ENCODE results near the gene SPAG16.

SPAG16 gene

DNA sequence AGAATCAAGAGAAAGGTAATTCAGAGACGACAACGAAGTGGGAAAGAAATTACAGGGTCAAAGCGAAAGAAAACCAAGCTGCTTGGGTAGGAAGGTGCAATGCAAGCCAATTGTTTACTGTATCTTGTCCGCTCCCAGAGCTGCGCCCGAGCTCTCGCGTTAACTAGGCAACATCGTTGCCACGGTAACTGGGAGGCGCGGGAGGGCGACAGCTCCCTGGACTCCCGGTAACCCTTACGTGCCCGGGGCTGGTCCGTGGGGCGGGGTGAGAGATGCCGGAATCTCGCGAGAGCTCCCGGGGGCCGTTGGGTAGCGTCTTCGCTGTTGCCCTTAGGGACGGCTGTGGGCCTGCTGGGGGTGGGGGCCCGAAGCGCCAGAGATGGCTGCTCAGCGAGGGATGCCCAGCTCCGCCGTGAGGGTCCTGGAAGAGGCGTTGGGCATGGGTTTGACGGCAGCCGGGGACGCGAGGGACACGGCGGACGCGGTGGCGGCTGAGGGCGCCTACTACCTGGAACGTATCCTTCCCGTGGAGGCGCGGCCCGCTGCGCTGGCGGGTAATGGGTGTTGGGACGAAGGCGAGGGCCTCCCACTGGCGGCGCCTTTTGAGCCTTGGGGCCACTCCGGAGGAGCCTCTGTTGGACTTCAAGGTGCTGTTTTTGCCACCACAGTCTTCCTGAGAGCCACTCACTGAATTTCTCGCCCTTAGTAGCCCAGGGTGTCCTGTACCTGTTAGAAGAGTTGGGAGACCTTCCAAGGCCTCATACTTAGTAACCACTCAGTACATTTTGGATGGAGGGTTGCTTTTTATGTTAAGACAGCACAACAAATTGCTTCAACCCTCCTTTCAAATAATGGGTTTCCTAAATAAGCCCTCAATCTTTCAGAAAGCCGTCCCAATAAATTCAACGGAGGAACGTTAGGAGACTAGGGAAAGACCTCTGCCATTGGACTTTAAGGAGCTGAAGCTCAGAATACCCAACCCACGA, at the start of gene SPAG16:
Gene SPAG16 (plus strand): TSS at position 360 of the 986 bp plus-strand sequence.
- DNase-seq (ENCODE audit: low read depth in 2 of 2): peak; percentile 84 to 92

DNA sequence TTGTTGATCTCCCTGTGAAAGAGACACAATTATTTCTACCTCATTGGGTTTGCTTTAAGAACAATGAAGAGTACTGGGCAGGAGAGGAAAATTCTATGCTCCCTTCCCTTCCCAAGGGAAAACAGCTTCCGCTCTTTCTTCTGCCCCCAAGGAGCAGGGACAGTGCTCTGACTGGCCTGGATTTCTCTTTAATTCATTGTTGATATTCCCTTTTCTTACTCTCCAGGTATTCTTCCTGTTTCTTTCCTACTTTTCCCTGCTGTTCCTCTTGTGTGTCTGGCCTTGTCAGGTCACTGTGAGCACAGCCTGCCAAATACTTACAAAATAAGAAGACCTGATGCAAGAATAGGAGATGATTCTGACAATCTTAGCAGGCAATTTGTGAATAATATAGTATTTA, 49.6 kb upstream of the SPAG16 start:
- DNase-seq (ENCODE audit: low read depth in 2 of 2): no peak

DNA sequence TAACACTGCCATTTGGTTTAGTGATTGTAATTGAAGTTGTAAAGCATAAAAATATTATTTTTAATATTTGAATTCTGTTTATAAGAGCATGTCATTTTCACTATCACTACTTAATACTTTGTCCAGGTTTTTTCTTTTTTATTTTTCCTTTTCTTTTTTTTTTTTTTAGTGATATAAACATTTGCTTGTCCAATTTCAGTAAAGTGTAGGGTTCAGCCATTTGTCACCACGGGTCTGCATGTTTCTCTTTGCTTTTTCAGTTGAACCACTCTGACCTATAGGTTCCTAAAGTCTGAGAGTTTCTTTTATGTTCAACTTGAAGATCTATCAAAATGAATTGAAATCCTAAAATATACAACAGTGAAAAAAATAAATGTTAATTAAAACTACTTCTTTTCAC, 48.5 kb upstream of the SPAG16 start:
- no peak for DNase-seq (ENCODE audit: low read depth in 2 of 2)

DNA sequence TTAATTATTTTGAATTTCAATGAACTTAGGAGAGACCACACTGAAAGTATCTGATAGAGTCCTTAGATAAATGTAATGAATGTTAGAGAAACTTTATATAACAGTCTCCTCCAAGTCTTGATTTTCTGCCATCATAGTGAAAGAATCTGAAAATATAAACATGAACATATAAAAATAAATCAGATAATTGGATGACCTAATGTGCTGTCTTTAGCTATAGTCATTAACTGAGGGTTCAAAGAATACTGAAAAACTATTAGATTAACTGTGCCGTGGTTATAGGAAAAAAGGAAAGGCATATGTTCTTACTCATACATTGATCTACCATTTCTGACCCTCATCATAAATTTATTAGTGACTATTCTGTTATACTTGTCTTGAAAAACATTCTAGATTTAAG, 47.0 kb upstream of the SPAG16 start:
- no peak for DNase-seq (ENCODE audit: low read depth in 2 of 2)

DNA sequence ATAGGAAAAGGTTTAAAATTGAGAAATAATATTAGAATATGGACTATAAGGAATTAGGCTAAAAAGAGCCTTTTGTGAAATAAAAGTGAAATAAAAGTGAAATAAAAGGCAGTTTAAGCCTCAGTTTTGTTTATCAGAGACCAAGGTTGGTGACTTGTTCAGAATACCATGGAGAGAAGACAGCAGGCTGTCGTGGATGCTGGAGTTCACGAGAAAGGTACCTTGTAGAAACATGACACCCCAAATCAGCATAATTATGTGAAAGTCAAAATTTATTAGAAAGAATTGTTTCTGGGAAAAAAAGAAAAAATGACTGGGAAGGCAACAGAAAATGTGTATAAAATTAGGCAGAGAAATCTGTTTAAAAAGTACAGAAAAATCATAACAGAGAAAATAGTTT, 46.5 kb upstream of the SPAG16 start:
- no peak for DNase-seq (ENCODE audit: low read depth in 2 of 2)

DNA sequence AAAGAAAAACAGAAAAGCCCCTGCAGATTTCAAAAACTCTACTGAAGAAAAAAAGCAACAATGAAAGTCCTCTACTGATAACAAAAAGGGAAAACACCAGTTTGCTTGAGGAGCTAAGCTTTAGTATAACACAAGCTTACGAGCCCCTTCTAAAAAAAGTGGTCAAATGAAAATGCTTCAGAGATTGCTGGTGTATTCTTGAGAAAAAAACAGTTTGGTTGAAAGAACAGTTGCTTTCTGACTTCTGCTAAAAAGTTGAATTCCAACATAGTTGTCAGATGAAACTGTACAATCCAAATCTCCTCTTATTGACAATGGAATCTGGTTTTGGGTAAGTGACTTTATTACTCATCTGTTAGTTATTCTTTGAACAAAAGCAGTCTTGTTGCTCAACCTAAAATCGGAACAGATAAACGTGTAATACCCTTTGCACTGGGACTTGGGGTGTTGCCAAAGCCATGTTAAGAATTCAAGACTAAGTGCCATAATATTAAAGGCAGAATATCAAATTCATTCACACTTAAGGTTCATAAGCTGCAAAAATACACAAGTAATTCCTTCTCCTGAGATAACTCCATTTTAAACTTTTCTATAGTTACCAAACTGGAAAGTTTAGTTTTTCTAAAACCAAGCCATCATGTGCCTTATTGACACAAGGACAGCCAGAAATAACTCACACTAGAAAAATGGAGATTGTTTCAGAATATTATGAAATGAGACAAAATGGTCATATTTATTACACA, 45.3 kb upstream of the SPAG16 start:
- DNase-seq (ENCODE audit: low read depth in 2 of 2): no peak

DNA sequence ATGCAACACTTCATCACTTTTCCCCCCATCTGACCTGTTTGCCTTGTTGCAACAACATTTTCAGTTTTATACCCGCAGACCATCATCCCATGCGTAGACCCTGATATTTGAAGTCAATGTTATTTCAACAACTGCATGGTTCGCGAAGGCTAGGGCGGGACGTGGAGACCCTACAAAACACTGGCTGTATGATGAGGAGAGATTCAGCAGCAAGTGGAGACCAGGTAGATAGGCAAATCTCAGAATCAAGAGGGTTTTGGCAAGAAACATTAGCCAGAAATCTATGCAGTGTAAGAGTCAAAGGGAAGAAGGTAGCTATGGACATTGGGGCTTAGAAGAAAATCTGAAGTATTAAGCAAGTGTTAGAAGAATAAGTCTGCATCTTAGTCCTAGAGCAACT, 42.4 kb upstream of the SPAG16 start:
- no peak for DNase-seq (ENCODE audit: low read depth in 2 of 2)

DNA sequence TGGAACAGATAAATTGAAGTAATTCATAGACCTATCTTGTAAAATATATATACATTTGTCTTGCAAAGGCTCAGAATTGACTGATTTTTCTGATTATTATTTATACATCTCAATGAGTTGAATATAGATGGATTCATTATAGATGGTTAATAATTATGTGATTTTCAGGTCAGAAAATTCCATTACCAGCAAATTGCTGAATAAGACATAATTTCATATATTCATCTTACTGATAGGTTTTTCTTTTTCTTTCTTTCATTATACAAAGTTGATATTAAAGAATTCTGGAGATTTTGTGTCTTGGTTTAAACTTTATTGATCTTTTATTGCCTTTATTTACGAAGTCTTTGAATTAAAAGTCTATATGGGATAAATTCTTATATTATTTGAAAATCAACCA, 41.6 kb upstream of the SPAG16 start:
- DNase-seq (ENCODE audit: low read depth in 2 of 2): no peak

DNA sequence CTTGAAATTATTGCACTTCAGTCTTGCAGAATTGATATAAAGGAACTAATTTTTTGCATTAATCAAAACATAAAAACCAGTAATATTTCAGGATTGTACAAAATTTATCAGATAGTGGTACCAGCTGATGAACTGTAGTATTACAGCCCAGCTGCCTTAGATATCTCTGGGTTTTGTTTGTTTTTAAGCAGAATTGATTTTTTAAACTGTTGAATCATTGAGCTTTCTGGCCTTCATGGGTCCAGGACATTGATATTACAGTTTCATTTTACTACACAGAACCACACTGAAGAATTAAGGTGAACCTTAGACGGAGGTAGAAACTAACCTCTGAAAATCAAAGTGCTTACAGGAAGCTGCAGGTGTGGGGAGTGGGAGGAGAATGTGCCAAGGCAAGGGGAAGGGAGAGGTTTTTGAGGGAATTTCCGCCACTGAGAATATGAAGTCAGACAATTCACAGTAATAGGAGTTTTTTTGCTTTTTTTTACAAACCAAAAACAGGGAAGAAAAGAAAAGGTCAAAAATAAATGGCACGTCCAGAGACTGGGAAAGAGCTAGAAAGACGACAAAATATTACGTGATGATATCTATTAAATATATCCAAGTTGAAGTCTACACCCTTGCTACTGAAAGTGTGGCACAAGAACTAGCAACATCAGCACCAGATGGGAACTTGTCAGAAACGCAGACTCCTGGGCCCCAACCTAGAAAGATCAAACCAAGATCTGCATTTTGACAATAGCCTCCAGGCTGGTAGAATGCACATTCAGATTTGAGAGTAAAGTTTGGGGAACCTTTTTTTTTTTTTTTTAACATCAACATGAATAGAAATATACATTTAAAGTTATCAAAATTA, 40.8 kb upstream of the SPAG16 start:
- no peak for DNase-seq (ENCODE audit: low read depth in 2 of 2)

DNA sequence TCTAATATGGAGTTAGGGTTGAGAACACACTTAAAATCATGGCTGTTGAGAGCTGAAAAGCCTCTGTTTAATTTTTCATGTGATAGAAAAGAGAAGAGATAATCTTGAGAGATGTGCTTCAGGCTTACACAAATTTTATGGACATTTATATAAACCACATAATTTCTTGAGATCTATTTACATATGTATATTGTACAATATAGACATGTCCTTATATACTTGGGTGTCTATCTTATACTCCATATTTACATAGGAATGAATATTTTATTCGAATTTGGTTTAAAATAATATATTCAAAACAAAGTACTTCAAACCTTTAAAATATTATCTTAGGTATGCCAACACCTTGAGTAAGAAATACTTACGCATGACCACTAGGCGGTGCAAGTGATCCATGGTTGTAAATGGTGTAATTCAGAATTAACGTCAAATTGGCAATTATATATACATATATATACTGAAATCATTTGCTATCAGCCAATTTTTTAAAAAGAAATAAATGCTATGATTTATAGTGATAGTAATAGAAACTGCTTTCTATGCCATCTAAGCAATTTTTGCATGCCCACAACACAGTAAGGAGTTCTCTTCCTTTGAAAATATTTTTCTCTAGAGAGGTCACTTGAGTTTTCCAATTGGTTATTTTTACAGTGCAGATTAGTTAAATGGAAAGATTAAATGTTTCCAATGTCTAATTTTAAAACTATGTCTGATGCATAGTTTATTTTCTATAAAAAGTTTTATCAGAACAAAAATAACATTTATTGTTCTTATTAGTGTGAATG, 37.6 kb upstream of the SPAG16 start:
- DNase-seq (ENCODE audit: low read depth in 2 of 2): peak; percentile 8 to 37

DNA sequence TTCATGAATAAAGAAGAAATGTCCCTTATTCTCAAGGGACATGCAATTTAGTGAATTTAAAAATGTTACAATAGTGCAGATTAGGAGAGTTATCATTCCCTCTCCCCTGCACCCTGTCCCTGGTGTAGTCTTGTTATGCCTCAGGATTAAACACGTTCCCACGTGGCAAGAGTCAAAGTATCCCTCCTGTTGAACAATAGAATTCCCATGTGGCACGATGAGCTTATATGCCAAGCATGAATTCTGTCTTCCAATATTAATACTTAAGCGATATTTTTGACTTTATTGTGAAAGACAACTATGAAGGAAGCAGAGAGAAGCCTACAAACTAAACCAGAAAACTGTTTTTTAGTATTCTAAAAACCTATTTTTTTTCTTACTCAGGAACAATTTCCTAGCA, 36.7 kb upstream of the SPAG16 start:
- DNase-seq (ENCODE audit: low read depth in 2 of 2): no peak

DNA sequence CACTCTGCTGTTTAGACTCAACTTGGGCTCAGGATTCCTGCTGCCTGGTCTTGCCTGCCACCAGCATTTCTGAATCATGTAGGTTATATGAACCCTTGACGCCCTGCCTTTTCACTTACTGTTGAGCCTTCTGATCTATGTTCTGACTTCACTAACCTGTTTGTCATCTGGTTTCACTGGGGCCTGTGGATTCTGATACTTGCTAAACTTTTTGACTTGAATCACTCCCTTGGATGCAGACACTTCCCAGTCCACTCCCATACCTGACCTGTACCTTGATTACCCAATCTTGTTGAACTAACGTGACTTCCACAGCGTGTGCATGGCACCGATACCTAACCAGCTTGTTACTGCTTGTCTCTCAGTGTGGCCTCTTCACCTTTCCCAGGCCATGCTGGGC, 35.6 kb upstream of the SPAG16 start:
- DNase-seq (ENCODE audit: low read depth in 2 of 2): no peak

DNA sequence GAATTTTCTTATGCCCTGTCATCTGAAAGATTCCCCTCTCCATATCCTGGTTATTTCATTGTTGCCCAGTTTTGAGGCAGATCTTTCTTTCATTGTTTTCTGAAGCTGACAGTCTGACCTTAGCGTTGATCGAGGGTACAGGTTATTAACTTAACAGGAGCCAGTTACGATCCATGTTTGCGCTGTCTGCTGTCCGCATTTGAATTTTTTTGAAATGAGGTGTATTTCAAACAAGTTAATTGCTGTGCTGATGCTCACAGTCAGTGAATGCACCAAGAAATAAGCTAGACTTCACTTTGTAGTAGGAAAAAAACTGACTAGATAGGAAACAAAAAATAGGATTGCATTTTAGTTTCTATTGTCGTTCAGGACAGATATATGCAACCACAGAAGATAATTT, 34.8 kb upstream of the SPAG16 start:
- no peak for DNase-seq (ENCODE audit: low read depth in 2 of 2)

DNA sequence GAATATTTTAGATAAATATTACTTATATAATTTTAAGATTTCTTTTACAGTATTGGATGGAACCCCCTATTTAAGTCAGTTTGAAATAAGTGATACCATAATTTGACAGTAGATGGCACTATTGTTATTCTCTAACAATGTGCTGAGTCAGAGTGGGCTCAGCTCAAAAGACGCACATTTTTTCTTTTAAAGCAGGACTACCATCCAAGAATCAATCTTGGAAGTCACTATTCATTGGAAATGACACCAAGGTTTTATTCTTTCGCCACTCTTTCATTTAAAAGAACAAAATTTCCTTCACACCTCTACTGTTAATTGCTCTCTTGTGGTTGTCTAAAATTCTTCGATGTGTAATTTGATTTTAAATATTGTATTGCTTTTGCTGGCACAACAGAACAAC, 32.6 kb upstream of the SPAG16 start:
- no peak for DNase-seq (ENCODE audit: low read depth in 2 of 2)

DNA sequence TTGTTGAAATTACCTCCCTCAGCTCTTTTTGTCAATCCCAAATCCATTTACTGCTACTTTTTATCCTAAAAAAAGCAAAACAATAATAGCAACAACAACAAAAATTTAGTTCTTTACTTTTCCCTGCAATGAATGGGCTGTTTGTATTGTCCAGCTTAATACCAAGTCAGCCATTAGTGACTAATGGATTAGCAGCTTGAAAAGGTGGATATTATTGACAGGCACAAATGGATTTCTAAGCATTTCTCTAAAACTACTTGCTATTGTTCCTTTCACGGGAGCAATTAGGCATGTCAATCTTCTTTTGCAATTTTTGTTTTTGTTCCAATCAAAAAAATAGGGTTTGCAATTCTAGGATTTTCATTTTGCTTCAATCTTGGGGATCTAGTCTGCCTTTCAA, 32.1 kb upstream of the SPAG16 start:
- no peak for DNase-seq (ENCODE audit: low read depth in 2 of 2)

DNA sequence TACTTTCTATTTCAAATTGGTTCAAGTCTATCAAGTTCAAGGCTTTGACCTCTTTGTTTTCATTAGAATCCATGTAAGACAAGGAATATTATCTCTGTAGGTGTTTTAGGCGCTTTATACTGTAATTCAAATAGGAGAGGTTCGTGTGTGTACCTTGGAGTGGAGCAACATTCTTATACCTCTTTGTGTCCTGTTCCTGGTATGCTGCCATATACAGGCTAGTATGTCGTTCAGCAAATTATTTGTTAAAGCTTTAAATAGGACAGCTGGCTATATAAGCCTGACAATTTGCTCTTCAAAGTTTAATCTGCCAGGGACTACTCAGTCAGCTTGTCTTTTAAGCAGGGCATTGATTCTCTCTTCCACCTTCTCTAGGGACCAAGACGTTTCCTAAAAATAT, 31.1 kb upstream of the SPAG16 start:
- DNase-seq (ENCODE audit: low read depth in 2 of 2): no peak

DNA sequence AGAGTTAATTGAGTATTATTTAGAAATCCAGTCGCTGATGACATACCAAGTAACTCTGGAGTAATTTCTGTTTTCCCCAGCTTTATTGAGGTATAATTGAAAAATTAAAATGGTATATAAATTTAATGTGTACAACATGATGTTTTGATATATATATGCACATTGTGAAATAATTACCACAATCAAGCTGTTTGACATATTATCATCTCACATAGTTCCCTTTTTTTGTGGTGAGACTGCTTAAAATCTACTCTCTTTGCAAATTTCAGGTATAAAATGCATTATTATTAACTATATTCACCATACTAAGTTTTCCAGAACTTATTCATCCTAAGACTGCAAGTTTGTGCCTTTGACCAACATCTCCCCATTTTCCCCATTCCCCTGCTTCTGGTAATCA, 25.0 kb upstream of the SPAG16 start:
- no peak for DNase-seq (ENCODE audit: low read depth in 2 of 2)

DNA sequence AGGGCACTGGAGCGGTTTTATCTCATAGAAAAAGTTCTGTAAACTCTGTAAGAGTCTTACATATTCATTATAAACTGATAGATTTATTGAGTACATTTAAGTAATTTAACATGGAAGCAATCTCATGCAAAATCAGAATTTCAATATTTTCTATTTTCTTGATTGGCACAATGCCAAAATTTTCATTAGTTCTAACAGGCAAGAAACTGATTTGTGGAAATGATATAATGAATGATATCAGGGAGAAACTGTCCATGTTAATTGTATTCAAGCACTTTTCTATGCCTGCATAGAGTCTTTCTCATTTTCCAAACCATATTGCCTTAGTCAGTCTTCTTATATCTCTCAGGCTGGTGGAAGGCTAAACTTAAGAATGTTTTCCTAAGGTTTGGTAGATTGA, 23.0 kb upstream of the SPAG16 start:
- DNase-seq (ENCODE audit: low read depth in 2 of 2): no peak

DNA sequence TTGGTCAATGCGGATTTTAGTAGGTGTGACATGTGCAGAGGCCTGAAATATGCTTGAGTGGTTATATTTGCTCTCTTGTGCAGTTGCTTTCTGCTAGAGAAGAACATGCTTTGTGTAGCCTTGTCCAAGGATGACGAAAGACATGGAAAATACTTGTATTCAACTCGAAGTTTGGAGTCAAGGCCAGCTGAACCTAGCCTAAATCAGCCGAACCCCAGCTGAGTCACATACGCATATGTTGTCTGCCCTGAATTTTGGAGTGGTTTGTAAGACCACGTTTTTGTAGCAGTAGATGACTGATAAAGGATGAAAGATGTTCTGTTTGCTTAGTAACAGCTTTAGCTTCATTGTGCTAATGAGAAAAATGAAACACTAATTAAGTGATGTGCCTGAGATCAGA, 22.5 kb upstream of the SPAG16 start:
- no peak for DNase-seq (ENCODE audit: low read depth in 2 of 2)

DNA sequence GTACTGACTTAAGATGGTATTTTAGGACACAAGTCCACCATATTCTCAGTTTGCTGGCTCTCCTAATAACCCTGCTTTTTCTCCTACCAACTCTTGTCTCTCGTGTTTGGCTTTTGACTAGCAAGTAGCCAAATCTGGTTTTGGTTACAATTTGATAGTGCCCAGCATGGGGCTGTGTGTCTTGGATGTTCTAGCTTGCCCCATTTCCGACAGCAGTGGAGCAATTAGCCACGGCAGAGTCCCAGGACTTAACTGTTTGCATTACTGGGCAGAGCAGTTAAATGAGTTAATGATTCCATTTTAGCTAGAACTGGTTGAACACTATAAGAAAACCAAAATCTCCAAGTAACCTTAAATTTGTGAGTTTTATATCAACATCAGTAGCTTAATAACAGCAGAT, 18.6 kb upstream of the SPAG16 start:
- no peak for DNase-seq (ENCODE audit: low read depth in 2 of 2)

DNA sequence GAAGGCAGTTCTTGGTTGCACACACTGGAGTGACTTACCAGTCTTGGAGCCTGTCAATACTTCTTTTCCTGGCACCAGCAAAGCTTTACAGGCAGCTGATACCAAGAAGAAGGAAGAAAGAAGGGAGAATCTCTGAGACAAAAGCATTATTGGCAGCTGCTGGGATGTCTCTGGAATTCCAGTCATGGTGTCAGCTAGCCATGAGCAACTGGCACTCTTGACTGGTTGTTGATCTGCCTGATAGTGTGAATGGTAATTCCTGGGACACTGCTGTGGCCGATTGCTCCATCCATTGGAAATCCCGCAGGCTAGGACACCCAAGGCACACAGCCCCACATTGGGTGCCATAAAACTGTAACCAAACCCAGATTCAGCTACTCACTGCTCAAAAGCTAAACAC, 17.8 kb upstream of the SPAG16 start:
- no peak for DNase-seq (ENCODE audit: low read depth in 2 of 2)

All from stimulated activated CD4-positive, alpha-beta T cell treated with anti-CD3 and anti-CD28 coated beads, Interleukin-1b, Interleukin-23, amount 100 ng/mL, for 1 hour (primary cell).